GM18858 (cell line): Measurements from ENCODE around the gene CDC6.

Experiments
- ATAC-seq: cut with Tn5 transposase; IDR thresholded peaks from one replicate; pipeline ENCODE4 v1.9.1; 2021; ENCODE audit not compliant: unreplicated experiment

The CDC6 gene

DNA sequence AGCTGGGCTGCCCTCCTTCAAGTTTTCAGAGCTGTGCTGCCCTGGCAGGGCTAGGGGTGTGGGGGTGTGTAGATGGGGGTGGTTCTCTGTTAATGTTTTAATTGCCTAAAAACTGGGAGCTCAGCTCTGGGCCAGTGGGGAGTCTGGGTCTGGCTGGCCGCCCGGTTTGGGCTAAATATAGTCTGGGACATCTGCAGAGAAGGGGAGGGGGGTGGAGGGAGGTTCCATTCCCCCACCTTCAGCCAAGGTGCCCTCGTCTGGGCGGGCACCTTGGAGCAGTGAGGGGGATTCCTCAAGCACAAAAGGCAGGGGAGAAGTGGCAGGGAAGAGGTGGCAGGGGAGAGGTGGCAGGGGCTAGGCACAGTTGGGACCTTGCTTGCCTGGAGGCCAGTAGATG is 34.3 kb downstream of the CDC6 start:
- no peak for ATAC-seq

DNA sequence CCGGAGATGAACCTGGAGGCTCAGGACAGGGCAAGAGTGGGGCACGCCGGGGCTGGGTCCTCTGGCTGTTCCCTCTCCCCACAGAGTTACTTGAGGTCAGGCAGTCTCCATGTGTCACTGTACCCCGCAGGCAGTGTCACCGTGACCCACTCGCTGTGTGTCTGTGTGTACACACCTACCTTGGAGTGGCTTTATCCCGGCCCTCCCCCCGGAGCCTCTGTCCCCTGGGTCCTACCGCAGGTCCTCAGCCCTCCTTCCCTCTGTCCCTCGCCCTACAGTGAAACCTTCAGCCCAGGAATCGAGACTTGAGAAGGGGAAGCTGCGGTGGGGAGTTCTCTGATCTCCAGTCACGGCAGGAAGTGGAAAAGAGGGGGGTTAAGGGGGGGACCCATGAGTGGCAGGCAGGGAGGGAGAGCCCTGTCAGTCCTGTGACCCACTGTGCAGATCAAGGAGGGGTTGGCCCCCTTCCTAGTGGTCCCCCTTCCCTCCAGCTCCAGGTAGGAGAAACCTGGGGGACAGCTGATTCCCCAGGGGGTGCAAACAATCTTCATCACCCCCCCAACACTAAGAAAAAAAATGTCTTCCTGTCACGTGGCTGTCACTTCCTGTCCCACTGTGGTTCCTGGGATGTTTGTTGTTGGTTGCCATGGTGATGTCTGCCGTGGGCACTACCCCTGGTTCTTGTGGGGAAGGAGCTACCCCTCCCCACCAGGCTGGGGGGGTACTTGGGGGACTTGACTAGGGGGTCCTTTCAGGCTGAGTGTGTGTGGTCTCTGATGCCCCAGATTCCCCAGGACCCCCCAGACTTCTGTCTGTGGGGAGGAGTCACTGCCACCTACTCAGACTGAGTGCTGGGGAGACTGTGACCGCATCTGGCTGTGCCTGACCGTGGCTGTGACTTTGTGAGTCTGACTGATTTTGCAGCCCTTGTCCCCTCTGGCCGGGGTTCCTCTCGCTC is 35.0 kb downstream of the CDC6 start:
- ATAC-seq = no peak

DNA sequence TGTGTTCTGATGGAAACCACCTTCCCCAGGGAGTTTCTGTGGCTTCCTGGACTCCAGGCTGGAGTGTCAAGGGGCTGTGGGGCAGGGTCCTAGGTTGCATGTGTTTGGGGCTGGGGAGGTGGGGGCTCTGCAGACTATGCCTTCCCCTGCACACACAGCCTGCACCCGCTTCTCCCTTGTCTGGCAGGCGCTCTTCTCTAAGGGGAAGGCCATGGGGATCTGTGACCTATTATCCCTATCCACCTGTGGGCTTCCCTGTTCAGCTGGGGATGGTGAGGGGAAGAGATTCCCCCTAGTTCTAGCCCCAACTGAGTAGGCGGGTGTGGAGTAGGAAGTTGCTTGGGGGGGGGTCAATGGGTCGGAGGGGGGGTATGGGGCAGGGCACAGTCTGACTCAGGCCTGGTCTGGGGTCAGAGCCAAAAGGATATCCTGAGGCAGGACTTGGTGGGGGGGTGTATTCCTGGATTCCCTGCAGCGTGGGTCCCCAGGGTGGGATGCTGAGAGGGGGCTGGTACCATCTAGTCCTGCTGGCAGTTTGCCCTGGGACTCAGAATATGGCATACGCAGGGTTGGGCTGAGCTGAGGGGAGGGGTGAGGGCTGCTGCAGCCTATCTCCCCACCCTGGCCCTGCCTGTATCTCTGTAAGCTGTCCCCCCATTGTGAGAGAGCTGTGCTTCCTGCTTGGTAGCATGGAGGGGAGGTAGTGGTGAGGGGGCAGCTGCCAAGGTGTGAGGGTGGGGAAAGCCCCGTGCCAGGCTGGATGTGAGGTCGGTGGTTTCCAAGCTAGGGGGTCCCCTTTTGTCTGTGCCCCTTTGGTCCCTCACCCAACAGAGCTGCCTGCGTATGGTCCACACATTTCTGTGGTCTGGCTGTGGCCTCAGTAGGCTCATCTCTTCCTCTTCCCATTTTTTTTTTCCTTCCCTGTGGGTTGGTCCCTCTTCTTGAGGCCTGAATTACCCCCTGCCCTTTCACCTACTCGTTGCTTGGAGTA is 36.0 kb downstream of the CDC6 start:
- no peak for ATAC-seq

DNA sequence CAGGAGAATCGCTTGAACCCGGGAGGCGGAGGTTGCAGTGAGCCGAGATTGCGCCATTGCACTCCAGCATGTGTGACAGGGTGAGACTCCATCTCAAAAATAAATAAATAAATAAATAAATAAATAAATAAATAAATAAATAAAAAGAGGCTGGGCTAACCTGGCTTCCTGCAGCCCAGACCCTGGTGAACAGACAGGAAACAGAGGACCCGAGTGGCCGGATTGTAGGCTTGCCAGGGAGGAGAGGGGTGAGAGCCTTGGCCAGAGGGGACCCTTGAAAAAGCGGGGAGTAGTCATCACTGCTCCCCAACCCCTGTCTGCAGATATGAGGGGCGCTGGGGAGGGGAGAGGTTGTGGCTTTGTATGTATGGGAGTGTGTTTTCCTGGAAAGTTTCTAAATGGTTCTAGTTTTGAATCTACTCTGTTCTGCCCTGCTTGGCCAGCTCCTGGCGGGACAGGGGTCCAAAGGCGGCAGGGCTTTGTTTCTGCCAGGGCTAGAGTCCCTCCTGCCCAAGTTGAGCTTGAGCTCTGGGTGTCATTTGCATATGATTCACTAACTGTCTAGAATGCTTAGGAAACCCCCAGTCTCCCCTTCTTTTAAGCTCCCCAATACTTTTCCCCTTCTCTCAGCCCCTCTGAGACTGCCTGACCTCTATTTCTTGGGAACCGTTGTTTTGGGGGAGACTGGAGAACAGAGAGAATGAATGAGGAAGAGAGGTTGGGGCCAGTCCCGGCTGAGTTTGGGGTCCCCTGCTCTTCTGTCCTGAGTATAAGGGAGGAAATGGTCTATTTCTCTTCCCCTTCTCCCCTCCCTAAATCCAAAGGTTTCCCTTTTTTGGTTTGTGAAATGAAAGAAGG is 37.7 kb downstream of the CDC6 start:
- ATAC-seq = no peak

DNA sequence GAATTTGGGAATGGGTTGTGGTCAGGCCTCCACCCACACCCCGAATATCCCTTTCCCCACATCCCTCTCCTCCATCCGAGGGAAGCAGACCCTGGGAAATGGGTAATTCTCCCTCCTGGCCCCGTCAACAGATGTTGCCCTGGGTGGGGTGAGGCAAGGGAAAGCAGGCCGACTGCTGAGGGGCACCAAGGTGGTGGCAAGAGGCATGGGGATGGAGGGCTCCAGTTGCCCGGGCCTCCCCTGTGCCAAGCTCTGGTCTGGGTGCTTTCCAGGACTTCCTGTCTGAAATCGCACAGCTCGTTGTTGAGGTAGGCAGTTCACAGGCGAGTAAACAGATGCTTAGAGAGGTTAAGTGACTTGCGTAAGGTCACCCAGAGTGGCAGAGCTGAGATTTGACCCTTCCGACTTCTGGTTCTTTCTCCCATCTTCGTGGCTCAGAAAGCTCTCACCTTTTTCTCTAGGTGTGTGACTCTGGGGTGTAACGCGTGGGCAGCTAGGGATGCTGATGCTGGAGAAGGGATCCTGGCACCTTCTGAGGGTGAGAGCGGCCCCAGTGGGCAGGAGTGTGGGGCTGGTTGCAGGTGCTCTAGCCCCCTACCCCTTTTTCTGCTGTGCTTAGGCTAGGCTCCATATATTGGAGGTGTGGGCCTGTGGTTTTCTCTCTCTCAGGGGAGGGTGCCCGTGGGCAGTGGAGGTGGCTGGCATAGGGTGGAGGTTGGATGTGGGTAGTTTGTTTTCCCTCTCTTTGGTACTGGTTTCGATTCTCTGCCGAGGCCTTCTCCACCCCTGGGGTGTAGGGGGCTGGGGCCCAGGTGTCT is 38.5 kb downstream of the CDC6 start:
- no peak for ATAC-seq

DNA sequence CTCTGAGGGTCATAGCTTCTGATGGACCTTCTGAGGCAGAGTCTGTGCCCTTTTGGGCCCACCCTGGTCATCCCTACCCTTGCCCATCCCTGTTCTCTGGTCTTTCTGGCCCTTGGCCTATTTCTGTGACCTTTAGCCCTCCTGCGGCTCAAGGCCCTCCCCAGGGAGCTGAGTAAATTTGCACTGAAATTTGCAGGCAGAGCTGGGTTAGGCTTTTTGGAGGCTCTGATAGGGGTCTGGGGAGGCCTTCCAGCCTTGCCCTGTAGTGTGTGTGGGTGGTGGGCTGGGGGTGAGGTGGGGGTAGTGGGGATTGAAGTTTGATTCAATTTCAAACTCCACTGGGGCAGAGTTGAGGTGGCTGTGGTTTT is 39.1 kb downstream of the CDC6 start:
- ATAC-seq = no peak

DNA sequence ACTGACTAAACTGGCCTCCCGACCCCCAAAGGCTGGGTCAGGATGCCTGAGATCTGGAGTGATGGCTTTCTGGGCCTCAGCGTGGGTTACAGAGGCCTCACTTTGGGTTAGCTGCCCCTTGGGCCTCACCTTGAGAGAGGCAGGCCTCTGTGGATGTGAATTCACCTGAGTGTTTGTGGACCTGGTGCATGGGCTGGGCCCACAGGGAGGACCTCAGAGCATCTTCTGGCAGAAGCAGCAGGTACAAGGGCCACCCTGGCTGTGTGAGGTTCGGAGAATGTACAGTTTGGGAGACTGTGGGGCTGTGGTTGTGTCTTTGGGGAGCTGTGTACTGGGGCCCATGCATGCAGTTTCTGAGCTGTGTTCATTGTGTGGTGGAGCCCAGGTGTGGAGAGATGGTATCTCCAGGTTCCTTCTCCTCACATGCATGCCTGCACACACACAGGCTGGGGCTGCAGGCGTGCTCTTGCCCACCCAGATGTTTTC is 39.6 kb downstream of the CDC6 start:
- no peak for ATAC-seq

DNA sequence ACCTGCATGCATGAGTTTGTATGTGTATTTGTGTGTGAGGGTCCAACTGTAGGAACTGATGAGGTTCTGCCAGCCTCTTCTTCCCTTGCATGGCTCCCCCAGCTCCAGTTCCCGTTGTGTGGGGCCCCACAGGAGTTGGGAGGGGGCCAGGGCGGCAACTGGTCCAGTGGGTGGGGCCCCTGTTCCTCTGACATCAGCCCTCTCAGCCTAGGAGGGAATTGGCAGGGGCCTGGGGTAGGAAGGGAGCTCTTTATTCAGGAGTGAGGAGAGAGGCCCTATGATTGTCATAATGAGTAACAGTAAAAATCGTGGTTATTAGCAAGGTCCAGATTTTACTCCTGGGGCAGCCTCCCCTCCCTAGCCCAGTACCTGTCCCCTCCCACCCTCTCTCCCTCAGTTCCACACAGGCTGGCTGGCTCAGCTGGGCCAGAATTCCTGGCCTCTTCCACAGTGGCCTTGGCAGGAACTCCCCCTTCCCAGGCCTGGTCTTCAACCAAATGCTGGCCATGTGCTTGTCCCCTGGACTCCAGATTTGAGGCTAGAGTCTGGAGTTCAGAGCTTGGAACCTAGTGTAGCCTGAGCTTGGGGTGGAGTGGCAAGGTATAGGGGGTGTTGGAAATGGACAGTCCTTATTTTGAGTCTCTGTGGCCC is 40.2 kb downstream of the CDC6 start:
- no peak for ATAC-seq

DNA sequence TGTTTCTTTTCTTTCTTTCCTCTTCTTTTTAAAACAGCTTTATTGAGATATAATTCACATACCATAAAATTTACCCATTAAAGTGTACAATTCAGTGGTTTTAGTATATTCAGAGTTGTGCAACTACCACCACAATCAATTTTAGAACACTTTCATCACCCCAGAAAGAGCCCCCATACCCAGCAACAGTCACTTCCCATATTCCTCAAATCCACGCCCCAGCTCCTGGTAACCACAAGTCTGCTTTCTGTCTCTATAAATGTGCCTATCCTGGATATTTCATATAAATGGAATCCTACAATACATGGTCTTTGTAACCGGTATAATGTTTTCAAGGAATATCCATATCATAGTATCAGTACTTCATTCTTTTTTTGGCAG is 40.7 kb downstream of the CDC6 start:
- ATAC-seq = no peak

DNA sequence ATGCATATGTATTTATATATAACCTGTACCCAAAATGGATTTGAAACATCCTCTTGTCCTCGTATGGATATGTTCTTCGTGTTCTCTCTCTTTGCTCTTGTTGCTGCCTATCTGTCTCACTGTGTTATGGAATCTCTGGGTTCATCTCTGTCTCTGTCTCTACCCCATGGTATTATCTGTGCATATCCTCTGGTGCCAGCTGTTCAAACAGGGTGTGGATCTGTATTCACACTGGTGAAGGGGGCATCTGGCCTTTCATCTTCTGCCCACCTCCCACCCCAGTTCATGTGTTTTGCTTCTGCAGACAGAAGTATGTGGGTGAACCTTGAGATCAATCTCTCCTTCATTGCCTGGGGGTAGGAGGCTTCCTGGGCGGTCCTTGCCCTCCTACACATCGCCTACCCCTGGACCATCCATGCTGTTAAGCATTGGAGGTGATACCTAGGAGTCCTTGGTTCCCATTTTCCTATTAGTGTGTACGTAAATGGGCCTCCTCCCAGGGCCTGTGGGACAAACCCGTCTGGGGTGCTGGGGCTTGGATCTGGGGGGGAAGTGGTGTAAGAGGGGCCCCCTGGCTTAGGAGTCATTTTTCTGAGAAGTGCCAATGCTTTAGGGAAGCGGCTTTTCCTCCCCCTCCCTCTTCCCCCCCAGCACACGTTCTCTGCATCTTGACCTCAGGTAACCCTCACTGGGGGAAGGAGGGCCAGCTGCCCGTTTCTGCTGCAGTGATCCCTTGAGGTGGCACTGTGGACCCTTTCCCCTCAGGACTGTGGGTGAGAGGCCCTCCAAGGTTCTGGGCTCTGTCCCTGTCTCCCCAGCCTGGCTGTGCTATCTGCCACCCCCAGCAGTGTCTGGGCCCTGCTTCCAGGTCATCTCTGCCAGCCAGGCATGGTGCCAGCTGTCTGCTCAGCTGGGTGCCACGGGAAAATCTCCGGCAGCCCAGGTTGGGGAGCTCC is 42.4 kb downstream of the CDC6 start:
- ATAC-seq = no peak

DNA sequence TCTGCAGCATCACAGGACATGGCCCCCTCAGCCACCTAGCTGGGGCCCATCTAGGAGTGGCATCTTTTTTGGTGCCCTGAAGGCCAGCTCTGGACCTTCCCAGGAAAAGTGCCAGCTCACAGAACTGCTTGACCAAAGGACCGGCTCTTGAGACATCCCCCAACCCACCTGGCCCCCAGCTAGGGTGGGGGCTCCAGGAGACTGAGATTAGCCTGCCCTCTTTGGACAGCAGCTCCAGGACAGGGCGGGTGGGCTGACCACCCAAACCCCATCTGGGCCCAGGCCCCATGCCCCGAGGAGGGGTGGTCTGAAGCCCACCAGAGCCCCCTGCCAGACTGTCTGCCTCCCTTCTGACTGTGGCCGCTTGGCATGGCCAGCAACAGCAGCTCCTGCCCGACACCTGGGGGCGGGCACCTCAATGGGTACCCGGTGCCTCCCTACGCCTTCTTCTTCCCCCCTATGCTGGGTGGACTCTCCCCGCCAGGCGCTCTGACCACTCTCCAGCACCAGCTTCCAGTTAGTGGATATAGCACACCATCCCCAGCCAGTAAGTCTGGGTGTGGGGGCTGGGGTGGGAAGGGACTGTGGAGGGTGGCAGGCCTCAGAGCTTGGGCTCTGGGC is 43.3 kb downstream of the CDC6 start:
- no peak for ATAC-seq

DNA sequence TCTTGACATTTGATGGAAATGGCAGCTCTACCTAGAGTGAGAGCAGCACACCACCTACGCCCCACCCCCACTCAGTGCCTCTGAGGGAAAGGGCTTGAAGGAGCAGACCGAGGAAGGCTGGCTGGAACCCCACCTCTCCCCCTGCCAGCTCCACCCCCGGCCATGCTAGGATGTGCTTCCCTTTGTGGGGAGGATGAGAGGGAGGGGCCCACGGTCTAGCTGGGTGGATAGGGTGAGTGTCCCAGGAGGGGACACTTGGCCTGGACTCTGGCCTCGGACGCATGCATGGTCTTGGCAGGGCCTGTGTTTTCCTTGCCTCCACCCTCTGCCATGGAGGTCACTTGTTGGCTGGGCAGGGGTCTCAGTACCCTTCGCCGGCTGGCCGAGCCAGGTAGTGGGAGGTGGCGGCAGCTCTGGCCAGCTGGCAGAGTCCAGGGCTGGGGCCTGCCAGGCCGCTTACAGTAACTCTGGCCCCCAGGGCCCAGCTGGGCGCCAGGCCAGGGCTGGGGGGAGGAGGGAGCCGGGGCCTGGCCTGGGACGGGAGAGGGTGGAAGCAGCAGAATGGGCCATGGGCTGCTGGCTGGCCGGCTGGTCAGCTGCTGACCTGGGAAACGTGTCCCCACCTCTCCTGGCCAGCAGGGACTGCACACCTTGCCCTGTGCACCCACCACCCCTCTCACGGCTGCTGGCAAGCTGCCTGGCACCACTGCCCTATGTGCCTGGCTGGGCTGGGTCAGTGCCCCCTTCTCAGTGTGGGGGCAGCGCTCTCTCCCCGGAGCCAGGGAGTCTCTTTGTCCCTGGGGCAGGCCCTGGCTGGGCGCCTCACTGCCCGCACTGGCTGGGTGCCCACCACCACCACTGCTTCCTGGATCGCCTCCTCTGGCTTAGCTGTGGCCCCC is 44.3 kb downstream of the CDC6 start:
- ATAC-seq = no peak

DNA sequence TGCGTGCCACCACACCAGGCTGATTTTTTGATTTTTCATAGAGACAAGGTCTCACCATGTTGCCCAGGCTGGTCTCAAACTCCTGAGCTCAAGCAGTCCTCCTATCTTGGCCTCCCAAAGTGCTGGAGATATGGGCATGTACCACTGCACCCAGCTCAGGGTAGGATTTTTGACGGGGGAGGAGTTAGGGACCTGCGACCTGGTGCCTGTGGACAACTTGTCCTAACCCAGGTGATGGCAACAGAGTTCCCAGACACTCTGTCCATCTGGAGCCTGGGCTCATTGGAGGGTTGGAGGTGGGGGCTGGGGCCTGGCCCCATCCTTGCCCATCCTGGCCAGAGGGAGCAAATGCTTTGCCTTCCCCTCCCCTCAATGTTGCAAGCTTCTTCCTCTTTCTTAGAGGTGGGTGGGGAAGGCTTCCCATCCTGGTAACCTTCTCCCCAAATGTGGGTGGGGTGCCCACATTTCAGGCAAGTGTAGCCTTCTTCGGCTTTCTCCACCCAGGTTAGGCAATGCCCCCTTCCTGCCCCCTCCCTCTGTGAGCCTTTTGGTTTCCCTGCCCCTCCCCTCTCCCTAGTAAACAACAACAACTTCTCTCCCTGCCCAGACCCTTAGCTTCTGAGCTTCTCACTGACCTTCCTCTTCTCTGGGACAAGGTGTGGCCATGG is 46.2 kb downstream of the CDC6 start:
- ATAC-seq = no peak

DNA sequence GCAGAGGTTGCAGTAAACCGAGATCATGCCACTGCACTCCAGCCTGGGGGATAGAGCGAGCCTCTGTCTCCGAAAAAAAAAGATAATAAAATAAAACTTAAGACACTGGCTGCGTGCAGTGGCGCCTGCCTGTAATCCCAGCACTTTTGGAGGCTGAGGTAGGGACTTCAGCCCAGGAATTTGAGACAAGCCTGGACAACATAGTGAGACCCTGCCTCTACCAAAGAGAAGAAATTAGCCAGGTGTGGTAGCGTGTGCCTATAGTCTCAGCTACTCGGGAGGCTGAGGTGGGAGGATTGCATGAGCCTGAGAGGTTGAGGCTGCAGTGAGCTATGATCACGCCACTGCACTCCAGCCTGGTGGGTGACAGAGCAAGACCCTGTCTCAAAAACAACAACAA is 47.9 kb downstream of the CDC6 start:
- no peak for ATAC-seq

DNA sequence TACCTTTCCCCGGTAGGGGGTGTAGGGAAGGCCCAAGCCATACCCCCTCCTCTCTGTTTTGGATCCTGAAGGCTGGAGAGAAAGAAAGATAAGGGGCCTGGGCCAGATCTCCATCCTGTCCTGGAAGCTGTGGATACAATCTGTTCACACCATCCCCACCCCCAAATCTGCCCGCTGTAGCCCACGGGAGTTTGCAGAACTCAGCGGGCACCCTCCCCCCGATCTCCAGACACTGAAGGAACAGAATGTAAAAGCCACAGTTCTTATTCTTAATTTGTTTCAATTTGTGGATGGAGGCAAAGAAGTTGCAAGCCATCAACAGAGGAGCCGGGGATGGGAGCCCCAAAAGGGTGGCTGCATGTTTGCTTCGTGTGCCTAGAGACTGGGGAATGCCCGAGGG is 49.7 kb downstream of the CDC6 start:
- ATAC-seq = no peak

DNA sequence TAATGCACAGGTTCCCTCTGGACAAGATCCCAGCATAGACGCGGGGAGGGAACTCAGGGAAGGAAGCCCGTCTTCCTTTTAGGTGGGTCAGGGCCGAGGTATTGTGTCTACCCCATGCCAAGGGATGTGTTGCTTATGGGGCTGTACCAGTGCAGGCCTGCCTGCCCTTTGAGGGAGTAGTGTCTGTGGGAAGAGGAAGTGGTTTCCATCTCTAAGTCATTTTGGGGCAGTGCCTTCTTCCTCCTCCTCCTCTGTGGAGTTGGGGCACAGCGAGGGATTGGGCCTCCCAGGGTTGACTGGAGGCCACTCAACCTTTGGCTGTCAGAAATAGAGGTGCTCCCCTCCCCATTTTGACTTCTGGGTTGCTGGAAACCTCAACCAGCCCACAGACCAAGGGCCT is 50.4 kb downstream of the CDC6 start:
- no peak for ATAC-seq
